K562 (cell line): ENCODE results near the gene RAI1. TPM values are rescaled to one million over a fixed set of nuclear protein-coding genes. Genes with fewer than 3 reads are reported as not detected.

Experiments used
- ATAC-seq: fragments of 200-7000 bp; cut with Tn5 transposase; 3 replicates; pipeline ENCODE4 v1.9.1; 2020; ENCODE audit warnings: moderate library complexity
- BruUV-seq: library from RNA; stranded (reverse); fragments of 400-500 nt; replicated peaks from 2 replicates; lab custom pipeline; 2021; lab: Mats Ljungman, UMichigan
- CTCF ChIA-PET: fragments of 300-600 bp; formaldehyde crosslinking; extraction: SDS; loops from one replicate; lab custom pipeline; 2021; ENCODE audit warnings: low intra/inter-chr PET ratio; lab: Yijun Ruan, JAX
- POLR2A ChIA-PET: fragments of 300-600, 350-650 bp; sonication (Branson Sonifier 250); formaldehyde crosslinking; extraction: SDS; loops from one replicate; lab custom pipeline; 2021; ENCODE audit warnings: antibody characterized with exemption, inconsistent platforms; lab: Yijun Ruan, JAX
- DNase-seq, 4 experiments: peaks; one replicate each; pipeline versions ENCODE4 v3.0.0 to v3.0.0-alpha.2; 2011 to 2018; ENCODE audit warnings: low spot score in 3 of 4, mixed read lengths in 3 of 4; ENCODE audit errors: extremely low read depth in 1 of 4
- FAIRE-seq: peaks from 2 replicates; lab custom pipeline; 2011; peaks lifted over from hg19 to GRCh38; lab: Jason Lieb, UNC
- H2AFZ ChIP-seq: 2 replicates; pipeline ENCODE4 v1.6.0; 2011; ENCODE audit warnings: low read depth, low read length, control low read depth, inconsistent platforms
- H3K27ac ChIP-seq: fragments of 200-600 bp; 3 replicates; pipeline ENCODE4 v1.8.0; 2011; ENCODE audit warnings: low read depth, mild to moderate bottlenecking, control low read depth, inconsistent platforms, low read length, moderate library complexity, mixed read lengths; ENCODE audit errors: extremely low read depth
- H3K27me3 ChIP-seq, 2 experiments: fragments of 300-600 bp in 1 of 2; 2 replicates in 1 of 2; 3 replicates in 1 of 2; pipeline versions ENCODE4 v1.6.0 to v1.8.0; 2011; ENCODE audit warnings: inconsistent platforms in 2 of 2, low read length in 2 of 2, mild to moderate bottlenecking in 1 of 2, mixed read lengths in 1 of 2, moderate library complexity in 1 of 2; ENCODE audit not compliant: control insufficient read depth in 2 of 2, insufficient read depth in 2 of 2
- H3K36me3 ChIP-seq: fragments of 300-600 bp; 3 replicates; pipeline ENCODE4 v1.8.0; 2011; ENCODE audit warnings: mild to moderate bottlenecking, low read length, inconsistent platforms; ENCODE audit not compliant: control insufficient read depth, insufficient read depth
- H3K4me1 ChIP-seq, 2 experiments: fragments of 200-600 bp in 1 of 2; replicated peaks in 1 of 2; 2 replicates in 1 of 2; 3 replicates in 1 of 2; pipeline versions ENCODE4 v1.5.1 to v1.8.0; 2011; ENCODE audit warnings: inconsistent platforms in 2 of 2, low read length in 2 of 2, mild to moderate bottlenecking in 1 of 2, mixed read lengths in 1 of 2, moderate library complexity in 1 of 2; ENCODE audit not compliant: control insufficient read depth in 2 of 2, insufficient read depth in 2 of 2
- H3K4me2 ChIP-seq: 2 replicates; pipeline ENCODE4 v1.6.1; 2011; ENCODE audit warnings: low read length, control low read depth, inconsistent platforms, mixed read lengths; ENCODE audit not compliant: insufficient read depth
- H3K4me3 ChIP-seq: fragments of 200-600 bp; sonication (generic), shearing (Covaris generic); 2 replicates; pipeline ENCODE4 v1.5.1; 2016; ENCODE audit warnings: control low read depth, inconsistent platforms
- H3K79me2 ChIP-seq: fragments of 200-600 bp; 3 replicates; pipeline ENCODE4 v1.8.0; 2011; ENCODE audit warnings: low read length, inconsistent platforms; ENCODE audit not compliant: control insufficient read depth, insufficient read depth
- H3K9ac ChIP-seq, 2 experiments: 2 replicates each; pipeline versions ENCODE4 v1.6.0 to v1.6.1; 2011; ENCODE audit warnings: low read depth in 2 of 2, low read length in 2 of 2, control low read depth in 1 of 2, inconsistent platforms in 1 of 2, mild to moderate bottlenecking in 1 of 2, mixed read lengths in 1 of 2; ENCODE audit not compliant: insufficient read depth in 1 of 2
- H3K9me1 ChIP-seq: one replicate; pipeline ENCODE4 v1.6.0; 2011; ENCODE audit warnings: inconsistent platforms, mild to moderate bottlenecking, low read length, moderate library complexity; ENCODE audit not compliant: control insufficient read depth, insufficient read depth
- H3K9me3 ChIP-seq: replicated peaks from 2 replicates; pipeline ENCODE4 v1.5.1; 2011; ENCODE audit warnings: low read depth, low read length, inconsistent platforms; ENCODE audit not compliant: control insufficient read depth, insufficient read depth
- H4K20me1 ChIP-seq: replicated peaks from 2 replicates; pipeline ENCODE4 v1.6.1; 2011; ENCODE audit warnings: low read length, inconsistent platforms, mixed read lengths; ENCODE audit not compliant: control insufficient read depth, insufficient read depth
- MEF2A ChIP-seq: IDR thresholded peaks from 2 replicates; pipeline ENCODE4 v1.6.1; 2011; ENCODE audit warnings: low read depth, mild to moderate bottlenecking, low read length, moderate library complexity; ENCODE audit not compliant: control insufficient read depth
- NR3C1 ChIP-seq: sonication (generic); formaldehyde crosslinking; IDR thresholded peaks from 2 replicates; pipeline ENCODE4 v1.8.1; 2022; ENCODE audit warnings: missing genetic modification reagents
- POLR2H ChIP-seq: IDR thresholded peaks from 2 replicates; pipeline ENCODE4 v1.6.1; 2016; ENCODE audit warnings: missing genetic modification characterization, low read depth, mild to moderate bottlenecking, control low read depth, missing compliant biosample characterization, moderate library complexity
- SMAD3 ChIP-seq: fragments of 450-650 bp; formaldehyde crosslinking; conservative IDR thresholded peaks from 2 replicates; pipeline ENCODE4 v1.4.0; 2020; ENCODE audit warnings: mild to moderate bottlenecking
- SRSF3 ChIP-seq: fragments of 200-400 bp; formaldehyde crosslinking; IDR thresholded peaks from 2 replicates; pipeline ENCODE4 v1.6.1; 2016; ENCODE audit warnings: mild to moderate bottlenecking, low read length, moderate library complexity; ENCODE audit not compliant: insufficient read depth
- TRIM28 ChIP-seq: fragments of 450-650 bp; IDR thresholded peaks from 2 replicates; pipeline ENCODE4 v1.6.1; 2017
- ZNF3 ChIP-seq: fragments of 250-450 bp; sonication (Bioruptor Pico); IDR thresholded peaks from 2 replicates; pipeline ENCODE4 v1.5.0; 2021; ENCODE audit warnings: mild to moderate bottlenecking, moderate library complexity
- ZNF707 ChIP-seq: fragments of 250-450 bp; sonication (Bioruptor Pico); conservative IDR thresholded peaks from 2 replicates; pipeline ENCODE4 v1.8.0; 2022; ENCODE audit warnings: inconsistent platforms, mild to moderate bottlenecking, moderate library complexity
- WGBS: fragments of 100-300 bp; shearing (Covaris generic); methylation state at CpG from one replicate; pipeline ENCODE4 v1.1.6; 2016; ENCODE audit warnings: low coverage, mixed read lengths; ENCODE audit not compliant: insufficient coverage; ENCODE audit errors: missing lambda C conversion rate; 5-methylcytosine and 5-hydroxymethylcytosine counted together
- in situ Hi-C: fragments of 300-500 bp; cut with MboI; formaldehyde crosslinking; loops from 4 replicates; pipeline ENCODE4 v1.15.0; 2018; ENCODE audit warnings: inconsistent platforms, mixed read lengths
- intact Hi-C: fragments of 100-400 bp; cut with micrococcal nuclease; formaldehyde crosslinking; loops from 2 replicates; pipeline ENCODE4 v1.14.2; 2022
- polyA plus RNA-seq, 8 experiments: library from polyadenylated mRNA; depleted of rRNA in 4 of 8; stranded (reverse) in 5 of 8; unstranded in 3 of 8; fragments of >200 nt; fragmentation: Nextera tagmentation in 2 of 8; fragmentation: Illumina TruSeq in 1 of 8; extraction: Ambion mirVana in 2 of 8; extraction: Trizol in 1 of 8; gene quantifications; 2 replicates each; pipeline versions ENCODE4 v1.2.1 to v1.2.3, GENCODE V29; 2011 to 2014; ENCODE audit warnings: inconsistent platforms in 1 of 8, missing spikeins in 1 of 8
- total RNA-seq, 7 experiments: library from RNA; depleted of rRNA in 6 of 7; stranded (reverse); fragments of >200 nt in 6 of 7; fragmentation: Illumina TruSeq in 2 of 7; extraction: Trizol in 2 of 7; gene quantifications; 2 replicates each; pipeline versions ENCODE4 v1.2.1 to v1.2.3, GENCODE V29; 2011 to 2021; ENCODE audit warnings: low replicate concordance in 1 of 7

Gene RAI1
- total and polyA plus RNA-seq, 9 of the 15 experiments (the other 6 are each of a cell fraction or from before 2014, with no cell fraction given) = 0.68 to 19.9 (median 5.5) TPM

DNA sequence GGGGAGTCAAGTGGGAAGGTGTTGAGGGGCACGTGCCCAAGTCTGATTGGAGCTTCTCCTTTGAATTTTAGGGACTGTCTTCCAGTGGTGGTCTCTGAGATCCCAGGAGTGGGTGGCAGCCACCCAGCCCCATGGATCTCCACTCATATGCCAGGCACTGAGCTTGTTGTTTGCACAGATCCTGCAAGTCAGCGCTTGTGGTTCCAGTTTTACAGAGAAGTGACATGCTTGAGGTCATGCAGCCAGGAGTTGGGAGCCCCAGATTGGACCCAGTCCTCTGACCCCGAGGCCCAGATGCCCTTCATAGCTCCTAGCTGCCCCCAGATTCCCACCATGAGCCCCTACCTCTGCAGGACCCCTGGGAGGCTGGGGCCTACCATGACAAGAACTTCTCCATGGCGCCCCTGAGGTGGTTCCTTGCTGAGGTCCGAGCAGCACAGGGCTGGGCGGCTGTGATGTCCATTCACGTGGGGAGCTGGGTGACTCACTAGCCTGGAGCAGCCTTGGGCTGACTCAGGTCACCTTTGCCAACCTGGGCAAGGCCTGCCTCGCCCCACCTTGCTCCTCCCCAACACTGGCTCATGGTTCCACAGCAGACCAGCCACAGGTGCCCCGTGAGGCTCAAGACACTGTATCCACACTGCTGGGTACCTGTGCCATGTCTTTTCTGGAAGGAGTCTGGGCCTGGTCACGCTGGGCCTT, 47.4 kb downstream of the RAI1 start:
- FAIRE-seq (no peak), ATAC-seq (no peak), DNase-seq (no peak)
- no peaks in the 10 kb centered on the region; the same call in none of the 3 replicates for H3K79me2 ChIP-seq
- no peaks in the 10 kb centered on the region for H3K9me3 ChIP-seq
- no peak overlapping the region for H3K27ac ChIP-seq
- TF ChIP-seq ZNF3 (CRISPR knock-in tag) = no peak
- no peak for TF ChIP-seq ZNF707 (CRISPR knock-in tag)
- no peak for TF ChIP-seq POLR2H (tag)
- TF ChIP-seq NR3C1 (CRISPR knock-in tag) = no peak
- TF ChIP-seq SMAD3 = no peak
- no peak for TF ChIP-seq SRSF3
- TF ChIP-seq TRIM28 = no peak
- no peak for TF ChIP-seq MEF2A
- CTCF ChIA-PET = interaction anchor here (1.2 kb wide), 1 partner anchor 131 kb away, joined by 7 read pairs; no protein-coding TSS in a partner anchor
- intact Hi-C loops = no loop called here
- H3K4me2 ChIP-seq = no peak overlapping the region
- no peak overlapping the region for H2AFZ ChIP-seq
- in situ Hi-C loops = no loop called here
- no peak overlapping the region for H3K4me3 ChIP-seq
- POLR2A ChIA-PET = no interaction called here
- peaks cover 8% of the 10 kb centered on the region; the same call in 1 of the 3 replicates for H3K36me3 ChIP-seq
- BruUV-seq = no TSS peak
- H3K27me3 ChIP-seq = no peaks in the 10 kb centered on the region
- peaks cover 0 to 10% of the 10 kb centered on the region in 2 experiments; a peak in 2 of 5 replicates for H3K4me1 ChIP-seq
- peaks cover 9% of the 10 kb centered on the region; the same call in 1 of the 2 replicates for H4K20me1 ChIP-seq
- WGBS = 73% methylated on average over 10 of the region's 10 CpGs
- H3K9ac ChIP-seq = peak overlapping the region in 1 of 2 experiments; percentile 9; a peak in 1 of 4 replicates
- peaks cover 4% of the 10 kb centered on the region for H3K9me1 ChIP-seq
